Measurements from ENCODE around the gene CDIPT. TPM values are rescaled to one million over a fixed set of nuclear protein-coding genes. Genes with fewer than 3 reads are reported as not detected.

CDIPT gene
- total and polyA plus RNA-seq, 2 of the 13 experiments (the other 11 are each of a cell fraction or from before 2014, with no cell fraction given) = 54.9 to 97.5 TPM

DNA sequence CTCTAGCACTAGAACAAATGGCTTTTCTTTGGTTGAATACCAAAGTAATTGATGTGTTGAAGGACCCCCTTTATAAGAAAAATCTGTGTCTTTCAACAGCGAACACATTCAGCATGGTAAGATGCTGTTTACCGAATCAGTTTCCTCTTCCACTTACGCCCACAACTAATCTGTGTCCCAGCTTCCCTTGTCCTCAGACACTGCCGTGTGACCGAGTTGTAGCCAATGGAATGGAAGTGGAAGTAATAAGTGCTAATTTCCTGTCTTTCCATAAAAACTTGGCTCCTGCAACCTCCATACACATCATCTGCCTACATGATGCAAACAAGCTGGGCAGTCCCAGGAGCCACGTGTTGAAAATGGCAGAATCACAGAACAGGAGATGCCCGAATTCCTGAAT is 10.4 kb downstream of the CDIPT start:
- Histone ChIP-seq H3K4me1 (ENCODE audit: insufficient read depth, low read length) (no peaks in the 10 kb centered on the region), H3K4me3 (replicated peaks in 1 of 3; ENCODE audit: insufficient read depth in 1 of 3, low read depth in 2 of 3, low read length in 3 of 3) (no peak overlapping the region), H3K4me2 (ENCODE audit: low read depth, low read length) (no peak overlapping the region), H3K9me3 (ENCODE audit: low read length) (no peaks in the 10 kb centered on the region), H2AFZ (ENCODE audit: low read length) (no peak overlapping the region), H3K79me2 (ENCODE audit: insufficient read depth, low read length) (no peaks in the 10 kb centered on the region), H3K36me3 (replicated peaks in 1 of 2; ENCODE audit: control insufficient read depth in 1 of 2, insufficient read depth in 2 of 2, low read length in 2 of 2) (no peaks in the 10 kb centered on the region), H3K9ac (ENCODE audit: insufficient read depth, low read depth, low read length) (no peak overlapping the region), H3K27me3 (ENCODE audit: control insufficient read depth in 1 of 2, insufficient read depth in 2 of 2, low read length in 2 of 2) (no peaks in the 10 kb centered on the region), H4K20me1 (ENCODE audit: insufficient read depth, low read length) (no peaks in the 10 kb centered on the region), H3K27ac (ENCODE audit: extremely low read length, insufficient read depth, low read length) (no peak overlapping the region)
- intact Hi-C loops (cut with micrococcal nuclease; ENCODE audit: unreplicated experiment) = no loop called here
- DNase-seq (ENCODE audit: low spot score) (no peak), ATAC-seq (no peak), FAIRE-seq (no peak)
- CTCF ChIA-PET (ENCODE audit: low intra/inter-chr PET ratio, low total read pairs) = no interaction called here
- no TSS peak for BruUV-seq (replicated peaks)
- in situ Hi-C loops (cut with HindIII; ENCODE audit: extremely low pct_ligation_motif_present, low pct_unique_long_range_greater_than_20kb) = no loop called here
- WGBS (ENCODE audit: low lambda C conversion rate) = 69% methylated on average over 7 of the region's 7 CpGs
- TF ChIP-seq MBNL3 (CRISPR knock-in tag; conservative IDR thresholded peaks at IDR 0.05) = no peak
- TF ChIP-seq, protein P1, sequence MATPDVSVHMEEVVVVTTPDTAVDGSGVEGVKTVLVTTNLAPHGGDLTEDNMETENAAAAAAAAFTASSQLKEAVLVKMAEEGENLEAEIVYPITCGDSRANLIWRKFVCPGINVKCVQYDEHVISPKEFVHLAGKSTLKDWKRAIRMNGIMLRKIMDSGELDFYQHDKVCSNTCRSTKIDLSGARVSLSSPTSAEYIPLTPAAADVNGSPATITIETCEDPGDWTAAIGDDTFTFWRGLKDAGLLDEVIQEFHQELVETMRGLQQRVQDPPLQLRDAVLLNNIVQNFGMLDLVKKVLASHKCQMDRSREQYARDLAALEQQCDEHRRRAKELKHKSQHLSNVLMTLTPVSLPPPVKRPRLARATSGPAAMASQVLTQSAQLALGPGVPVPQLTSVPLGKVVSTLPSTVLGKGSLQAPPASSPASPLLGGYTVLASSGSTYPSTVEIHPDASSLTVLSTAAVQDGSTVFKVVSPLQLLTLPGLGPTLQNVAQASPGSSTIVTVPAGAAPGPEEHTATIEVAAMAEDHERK (CRISPR knock-in tag; IDR thresholded peaks at IDR 0.05; ENCODE audit: low read depth) = no peak
- no peak for TF ChIP-seq ZNF235 (CRISPR knock-in tag; IDR thresholded peaks at IDR 0.05; ENCODE audit: borderline replicate concordance)
- TF ChIP-seq ZNF598 (CRISPR knock-in tag; IDR thresholded peaks at IDR 0.05; ENCODE audit: borderline replicate concordance) = no peak
- no peak for TF ChIP-seq NKX3-1 (CRISPR knock-in tag; IDR thresholded peaks at IDR 0.05)
- no peak for TF ChIP-seq SCMH1 (CRISPR knock-in tag; IDR thresholded peaks at IDR 0.05; ENCODE audit: borderline replicate concordance)
- TF ChIP-seq MXD4 (CRISPR knock-in tag; IDR thresholded peaks at IDR 0.05) = no peak
- TF ChIP-seq ZNF552 (CRISPR knock-in tag; IDR thresholded peaks at IDR 0.05; ENCODE audit: borderline replicate concordance) = no peak
- TF ChIP-seq, protein P2, sequence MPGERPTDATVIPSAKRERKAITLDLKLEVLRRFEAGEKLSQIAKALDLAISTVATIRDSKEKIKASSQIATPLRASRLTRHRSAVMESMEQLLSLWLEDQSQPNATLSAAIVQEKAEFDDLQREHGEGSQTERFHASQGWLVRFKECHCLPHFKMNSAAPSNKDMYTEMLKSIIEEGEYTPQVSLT (CRISPR knock-in tag; IDR thresholded peaks at IDR 0.05; ENCODE audit: borderline replicate concordance, low read depth) = no peak
- no peak for TF ChIP-seq ZNF350 (CRISPR knock-in tag; IDR thresholded peaks at IDR 0.05; ENCODE audit: borderline replicate concordance, low read depth)
- TF ChIP-seq ZSCAN12 (CRISPR knock-in tag; IDR thresholded peaks at IDR 0.05) = no peak
- no peak for TF ChIP-seq YEATS4 (CRISPR knock-in tag; IDR thresholded peaks at IDR 0.05; ENCODE audit: borderline replicate concordance)
- no peak for TF ChIP-seq ZFY (CRISPR knock-in tag; IDR thresholded peaks at IDR 0.05)
- TF ChIP-seq, protein P3, sequence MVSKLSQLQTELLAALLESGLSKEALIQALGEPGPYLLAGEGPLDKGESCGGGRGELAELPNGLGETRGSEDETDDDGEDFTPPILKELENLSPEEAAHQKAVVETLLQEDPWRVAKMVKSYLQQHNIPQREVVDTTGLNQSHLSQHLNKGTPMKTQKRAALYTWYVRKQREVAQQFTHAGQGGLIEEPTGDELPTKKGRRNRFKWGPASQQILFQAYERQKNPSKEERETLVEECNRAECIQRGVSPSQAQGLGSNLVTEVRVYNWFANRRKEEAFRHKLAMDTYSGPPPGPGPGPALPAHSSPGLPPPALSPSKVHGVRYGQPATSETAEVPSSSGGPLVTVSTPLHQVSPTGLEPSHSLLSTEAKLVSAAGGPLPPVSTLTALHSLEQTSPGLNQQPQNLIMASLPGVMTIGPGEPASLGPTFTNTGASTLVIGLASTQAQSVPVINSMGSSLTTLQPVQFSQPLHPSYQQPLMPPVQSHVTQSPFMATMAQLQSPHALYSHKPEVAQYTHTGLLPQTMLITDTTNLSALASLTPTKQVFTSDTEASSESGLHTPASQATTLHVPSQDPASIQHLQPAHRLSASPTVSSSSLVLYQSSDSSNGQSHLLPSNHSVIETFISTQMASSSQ (IDR thresholded peaks at IDR 0.05; ENCODE audit: low read depth) = no peak
- TF ChIP-seq, protein P3 (CRISPR knock-in tag; IDR thresholded peaks at IDR 0.05; ENCODE audit: borderline replicate concordance) = no peak
- TF ChIP-seq, protein P4, sequence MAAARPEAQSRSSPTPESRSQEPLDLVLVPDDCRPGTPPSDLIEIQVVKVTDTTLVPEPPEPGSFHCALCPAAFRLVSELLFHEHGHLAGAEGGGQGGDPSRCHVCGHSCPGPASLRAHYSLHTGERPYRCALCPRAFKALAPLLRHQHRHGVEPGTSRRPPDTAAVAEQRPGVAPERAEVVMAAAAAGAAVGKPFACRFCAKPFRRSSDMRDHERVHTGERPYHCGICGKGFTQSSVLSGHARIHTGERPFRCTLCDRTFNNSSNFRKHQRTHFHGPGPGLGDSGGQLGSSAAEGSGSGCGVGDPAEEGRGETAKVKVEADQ (CRISPR knock-in tag; IDR thresholded peaks at IDR 0.05; ENCODE audit: borderline replicate concordance) = no peak
- no peak for TF ChIP-seq POLR2AphosphoS5 (IDR thresholded peaks at IDR 0.05; ENCODE audit: low read depth, low read length)
- no peak for TF ChIP-seq SRSF4 (IDR thresholded peaks at IDR 0.05; ENCODE audit: low read depth, low read length, poor library complexity, severe bottlenecking)
- TF ChIP-seq ZFP36 (IDR thresholded peaks at IDR 0.05; ENCODE audit: borderline replicate concordance, low read depth, low read length, partially characterized antibody) = no peak
- POLR2A ChIA-PET = interaction anchor here (0.9 kb wide), 1 partner anchor 36 kb away, joined by 3 read pairs; no protein-coding TSS in a partner anchor
